GM21367 (cell line): ENCODE results near the gene LY6G6F.

Experiments used
- ATAC-seq: cut with Tn5 transposase; IDR thresholded peaks from one replicate; pipeline ENCODE4 v1.9.1; 2021; ENCODE audit not compliant: unreplicated experiment

LY6G6F gene

GRCh38 chr6:31737315-31737990 lies 30.8 kb downstream of the LY6G6F start:
- ATAC-seq = no peak

- ATAC-seq = peak; percentile 24
Measured at GRCh38 chr6:31737991-31738979, 31.6 kb downstream of the LY6G6F start.

DNA sequence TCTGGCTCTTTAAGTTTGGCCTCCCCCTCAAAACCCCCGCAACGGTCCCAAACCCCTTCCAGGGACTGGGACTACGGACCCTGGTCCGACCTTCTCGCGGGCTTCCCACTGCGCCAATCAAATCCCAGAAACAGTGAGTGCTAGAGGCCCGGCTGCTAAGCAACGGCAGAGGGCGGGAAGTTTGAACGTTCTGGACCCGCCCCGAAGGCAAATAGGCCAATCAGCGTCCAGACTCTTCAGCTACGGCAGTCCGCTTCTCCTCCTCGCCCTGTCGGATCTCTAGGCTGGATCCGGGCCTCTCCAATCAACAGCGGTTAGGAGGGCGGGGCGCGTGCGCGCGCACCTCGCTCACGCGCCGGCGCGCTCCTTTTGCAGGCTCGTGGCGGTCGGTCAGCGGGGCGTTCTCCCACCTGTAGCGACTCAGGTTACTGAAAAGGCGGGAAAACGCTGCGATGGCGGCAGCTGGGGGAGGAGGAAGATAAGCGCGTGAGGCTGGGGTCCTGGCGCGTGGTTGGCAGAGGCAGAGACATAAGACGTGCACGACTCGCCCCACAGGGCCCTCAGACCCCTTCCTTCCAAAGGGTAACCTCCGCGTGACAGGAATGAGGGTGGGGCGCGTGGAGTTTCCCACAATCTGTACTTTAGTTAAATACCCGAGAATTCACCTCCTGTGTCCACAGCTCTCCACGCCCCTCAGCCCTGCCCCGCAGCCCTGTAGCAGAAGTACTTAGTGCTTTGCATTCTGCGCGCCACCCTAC lies 33.2 kb downstream of the LY6G6F start, which contains the start of gene MSH5:
MSH5 (plus strand) TSS at position 367 of the 758 bp plus-strand sequence. CDS start 462 bp downstream, outside the sequence.
- ATAC-seq = peak; percentile 50

GRCh38 chr6:31740397-31741223 lies 33.9 kb downstream of the LY6G6F start:
- no peak for ATAC-seq

GRCh38 chr6:31741815-31742214 lies 35.1 kb downstream of the LY6G6F start:
- no peak for ATAC-seq

GRCh38 chr6:31742894-31743293 lies 36.2 kb downstream of the LY6G6F start:
- ATAC-seq = no peak

DNA sequence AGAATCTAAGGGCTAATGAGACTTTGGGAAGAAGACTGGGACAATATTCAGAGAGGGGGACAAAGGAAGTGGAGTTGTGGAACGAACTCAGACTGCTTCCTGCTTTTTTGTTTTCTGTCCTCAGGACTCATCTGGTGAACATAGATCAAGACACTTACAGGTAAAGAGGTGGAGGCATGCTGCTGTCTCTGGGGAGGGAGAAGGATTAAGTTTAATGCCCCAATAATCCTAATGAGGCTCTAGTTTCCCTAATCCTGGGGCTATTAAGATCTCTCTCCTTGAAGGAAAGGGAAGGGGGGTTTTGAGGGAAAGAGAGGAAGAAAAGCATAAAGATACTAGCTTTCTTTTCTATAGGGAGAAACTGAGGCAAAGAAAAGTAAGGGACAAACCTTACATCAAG lies 37.8 kb downstream of the LY6G6F start:
- ATAC-seq = no peak

DNA sequence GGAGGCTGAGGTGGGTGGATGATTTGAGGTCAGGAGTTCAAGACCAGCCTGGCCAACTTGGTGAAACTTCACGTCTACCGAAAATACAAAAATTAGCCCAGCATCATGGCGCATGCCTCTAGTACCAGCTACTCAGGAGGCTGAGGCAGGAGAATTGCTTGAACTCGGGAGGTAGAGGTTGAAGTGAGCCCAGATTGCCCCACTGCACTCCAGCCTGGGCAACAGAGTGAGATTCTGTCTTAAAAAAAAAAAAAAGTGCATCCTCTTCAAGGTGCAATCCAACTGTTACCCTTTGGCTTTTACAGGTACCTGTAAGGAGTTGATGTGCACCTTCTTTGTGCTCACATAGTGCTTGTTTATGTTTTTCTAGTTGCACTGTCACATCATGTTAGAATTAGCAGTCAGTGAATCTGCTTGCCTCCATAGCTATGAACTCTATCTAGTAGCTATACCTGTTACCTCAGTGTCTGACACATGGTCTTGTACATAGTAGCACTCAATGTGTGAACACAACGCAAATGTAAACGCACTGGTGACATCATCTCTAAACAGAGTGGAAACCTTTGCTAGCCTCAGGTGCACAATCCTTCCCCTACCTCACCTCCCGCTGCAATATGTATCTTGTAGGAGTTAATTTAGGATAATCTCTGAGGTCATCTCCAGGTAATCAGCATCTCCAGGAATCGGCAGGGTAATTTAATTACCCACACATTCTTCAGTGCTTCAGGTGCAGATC lies 42.8 kb downstream of the LY6G6F start:
- ATAC-seq = no peak

DNA sequence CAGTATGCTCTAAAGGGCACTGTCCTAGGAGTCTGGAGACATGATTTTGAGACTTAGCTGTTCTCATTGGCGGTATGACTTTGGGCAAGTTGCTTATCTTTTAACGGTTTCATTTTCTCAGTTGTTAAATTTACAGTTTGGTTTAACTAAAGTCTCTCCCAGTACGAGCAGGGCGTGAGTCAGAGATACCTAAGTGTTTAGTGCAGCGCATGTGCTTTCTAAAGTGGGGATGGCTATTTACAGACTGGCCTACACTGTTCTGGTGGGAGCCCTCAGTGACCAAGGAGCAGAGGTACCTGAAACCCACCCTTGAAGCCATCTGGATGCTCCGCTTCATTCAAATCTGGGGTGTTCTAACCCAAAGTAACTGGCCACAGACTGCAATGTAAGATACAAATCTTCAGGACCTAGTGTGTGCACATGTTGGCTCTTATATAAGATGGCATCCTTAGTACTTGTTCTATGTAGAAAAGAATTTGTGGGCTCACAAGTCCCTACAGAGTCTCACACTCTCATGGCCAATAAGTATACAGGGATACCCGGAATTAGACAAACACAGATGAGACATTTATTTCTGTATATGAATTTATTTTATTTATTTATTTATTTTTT lies 43.9 kb downstream of the LY6G6F start:
- ATAC-seq = no peak

DNA sequence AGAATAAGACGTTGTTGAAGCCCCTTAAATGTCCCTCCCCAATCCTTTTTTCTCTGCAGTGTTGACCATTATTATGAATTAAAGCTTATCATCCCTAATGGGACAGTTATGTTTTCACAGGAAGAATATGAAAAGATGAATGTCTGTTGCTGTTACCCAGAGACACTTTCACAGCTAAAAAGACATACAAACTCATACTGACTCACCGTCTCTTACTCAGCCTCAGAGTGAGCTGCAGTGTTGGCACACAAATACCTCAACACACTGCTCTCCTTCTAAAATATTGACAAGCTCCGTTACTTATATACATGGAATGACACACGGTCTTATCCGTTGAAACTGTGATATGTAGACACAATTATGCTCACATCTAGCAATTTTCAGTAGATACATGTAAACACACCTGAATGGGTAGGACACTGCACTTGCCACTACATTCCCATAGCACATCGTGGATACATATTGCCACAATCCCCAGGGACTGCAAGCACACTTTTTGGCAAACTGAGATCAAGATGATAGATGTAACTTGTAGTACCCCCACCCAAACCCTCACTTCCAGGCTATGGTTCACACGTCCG lies 46.2 kb downstream of the LY6G6F start:
- ATAC-seq = no peak

DNA sequence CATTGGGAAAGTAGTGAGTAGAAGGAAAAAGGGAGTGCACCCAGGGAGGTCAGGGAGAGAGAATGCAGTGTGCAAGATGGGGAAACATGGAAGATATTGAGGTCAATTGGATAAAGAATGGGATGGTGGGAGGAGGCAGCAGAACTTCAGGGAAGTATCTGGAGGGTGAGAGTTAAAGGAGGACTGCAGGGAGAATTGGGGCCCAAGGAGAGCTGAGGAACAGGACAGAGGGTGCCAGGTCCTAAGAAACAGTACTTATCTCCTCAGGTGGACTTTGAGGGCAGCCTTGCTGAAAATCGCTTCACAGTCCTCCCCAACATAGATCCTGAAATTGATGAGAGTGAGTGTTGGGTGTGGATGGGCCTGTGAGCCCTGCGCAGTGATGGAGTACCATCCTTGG lies 51.6 kb downstream of the LY6G6F start:
- ATAC-seq = no peak
